PC-3 (cell line): ENCODE data around the gene KDM4C. TPM values are rescaled to one million over a fixed set of nuclear protein-coding genes. Genes with fewer than 3 reads are reported as not detected.

Source experiments
- ATAC-seq: fragments of 200-7000 bp; cut with Tn5 transposase; 2 replicates; pipeline ENCODE4 v1.9.1; 2020; ENCODE audit warnings: mild to moderate bottlenecking, moderate library complexity
- BruUV-seq: library from RNA; stranded (reverse); fragments of 400-500 nt; replicated peaks from 2 replicates; lab custom pipeline; 2021; lab: Mats Ljungman, UMichigan
- CTCF ChIA-PET: fragments of 300-600 bp; sonication (Branson Sonifier 250); formaldehyde crosslinking; loops from one replicate; lab custom pipeline; 2022; ENCODE audit warnings: antibody characterized with exemption; lab: Charles Lee
- POLR2A ChIA-PET: fragments of 300-600 bp; sonication (Branson Sonifier 250); formaldehyde crosslinking; loops from one replicate; lab custom pipeline; 2022; ENCODE audit warnings: antibody characterized with exemption; ENCODE audit not compliant: unreplicated experiment; lab: Charles Lee
- DNase-seq: peaks from one replicate; pipeline ENCODE4 v3.0.0-alpha.2; 2015
- H2AFZ ChIP-seq: fragments of 300-600 bp; sonication (generic); 2 replicates; pipeline ENCODE4 v1.6.0; 2016; ENCODE audit warnings: antibody characterized with exemption, low read length
- H3F3A ChIP-seq: fragments of 300-600 bp; sonication (generic); one replicate; pipeline ENCODE4 v1.6.0; 2017; ENCODE audit warnings: antibody characterized with exemption, low read length, control low read depth, mild to moderate bottlenecking; ENCODE audit not compliant: unreplicated experiment
- H3K27ac ChIP-seq: fragments of 300-600 bp; sonication (generic); 2 replicates; pipeline ENCODE4 v1.5.1; 2016; ENCODE audit warnings: mild to moderate bottlenecking, low read length
- H3K27me3 ChIP-seq: fragments of 300-600 bp; sonication (generic); 2 replicates; pipeline ENCODE4 v1.6.1; 2016; ENCODE audit warnings: low read length, mixed read lengths
- H3K36me3 ChIP-seq: fragments of 300-600 bp; sonication (generic); 2 replicates; pipeline ENCODE4 v1.6.1; 2016; ENCODE audit warnings: low read depth, mixed run types, low read length, mixed read lengths
- H3K4me1 ChIP-seq: fragments of 300-600 bp; sonication (generic); 2 replicates; pipeline ENCODE4 v1.5.1; 2016; ENCODE audit warnings: low read length; ENCODE audit not compliant: insufficient read depth
- H3K4me2 ChIP-seq: fragments of 300-600 bp; sonication (generic); 2 replicates; pipeline ENCODE4 v1.6.0; 2016; ENCODE audit warnings: low read length
- H3K4me3 ChIP-seq: fragments of 300-600 bp; sonication (generic); 2 replicates; pipeline ENCODE4 v1.5.1; 2016; ENCODE audit warnings: mild to moderate bottlenecking, low read length, mixed read lengths
- H3K79me2 ChIP-seq: fragments of 300-600 bp; sonication (generic); 2 replicates; pipeline ENCODE4 v1.6.1; 2017; ENCODE audit warnings: low read length, mixed read lengths
- H3K9ac ChIP-seq: fragments of 300-600 bp; sonication (generic); 2 replicates; pipeline ENCODE4 v1.6.0; 2016; ENCODE audit warnings: mild to moderate bottlenecking, low read length
- H3K9me2 ChIP-seq: fragments of 300-600 bp; sonication (generic); replicated peaks from 2 replicates; pipeline ENCODE4 v1.6.1; 2016; ENCODE audit warnings: mixed run types, low read length, mixed read lengths
- H3K9me3 ChIP-seq: fragments of 300-600 bp; sonication (generic); 2 replicates; pipeline ENCODE4 v1.6.1; 2016; ENCODE audit warnings: low read length, mixed read lengths
- H4K20me1 ChIP-seq: fragments of 300-600 bp; sonication (generic); 2 replicates; pipeline ENCODE4 v1.6.1; 2016; ENCODE audit warnings: low read length, mixed read lengths
- EZH2 ChIP-seq: fragments of 300-600 bp; sonication (generic); IDR thresholded peaks from one replicate; pipeline ENCODE4 v1.6.1; 2017; ENCODE audit warnings: antibody characterized with exemption, mild to moderate bottlenecking, low read length; ENCODE audit not compliant: unreplicated experiment
- EZH2phosphoT487 ChIP-seq: fragments of 300-600 bp; sonication (generic); IDR thresholded peaks from 2 replicates; pipeline ENCODE4 v1.6.1; 2018; ENCODE audit warnings: mild to moderate bottlenecking, antibody characterized with exemption, low read length, borderline replicate concordance
- intact Hi-C: fragments of 100-400 bp; cut with micrococcal nuclease; formaldehyde crosslinking; loops from 2 replicates; pipeline ENCODE4 v1.9.0; 2023
- total RNA-seq: library from RNA; depleted of rRNA; stranded (reverse); fragments of >200 nt; gene quantifications from 2 replicates; pipeline ENCODE4 v1.2.3, GENCODE V29; 2014
- TF ChIP-seq, protein P1 (sequence below): fragments of 300-600 bp; sonication (generic); conservative IDR thresholded peaks from 2 replicates; pipeline ENCODE4 v1.5.1; 2017; ENCODE audit warnings: antibody characterized with exemption, low read depth, mild to moderate bottlenecking, low read length

The KDM4C gene
- total RNA-seq, 1 experiment from 2014 or later = 27.0 TPM

DNA sequence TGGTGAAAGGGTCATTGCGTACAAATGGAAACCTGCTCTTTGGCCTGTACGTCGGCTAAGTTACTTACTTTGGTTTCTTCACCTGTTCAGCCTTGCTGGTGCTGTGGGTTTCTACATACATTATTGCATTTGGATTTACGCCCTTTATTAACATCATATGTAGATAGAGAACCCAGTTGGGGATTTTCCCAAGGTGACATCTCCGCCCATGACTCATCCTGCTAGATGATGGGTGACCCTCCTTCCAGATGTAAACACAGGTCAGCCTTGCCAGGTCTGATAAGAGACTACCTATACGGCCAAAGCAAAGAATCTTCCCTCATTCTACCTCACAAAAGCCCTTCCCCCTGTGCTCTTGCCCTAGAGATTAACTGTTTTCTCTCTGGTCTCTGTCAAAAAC, 360.9 kb downstream of the KDM4C start:
- H3K36me3 ChIP-seq = no peaks in the 10 kb centered on the region
- no peaks in the 10 kb centered on the region for H3K79me2 ChIP-seq
- H3K9me3 ChIP-seq = no peaks in the 10 kb centered on the region
- H3K27me3 ChIP-seq = no peaks in the 10 kb centered on the region
- H2AFZ ChIP-seq = no peak overlapping the region
- no peak overlapping the region for H3K4me3 ChIP-seq
- no peak for DNase-seq
- H4K20me1 ChIP-seq = no peaks in the 10 kb centered on the region
- no peaks in the 10 kb centered on the region for H3F3A ChIP-seq
- H3K9me2 ChIP-seq = no peaks in the 10 kb centered on the region
- no peak for TF ChIP-seq EZH2
- no peak for TF ChIP-seq EZH2phosphoT487
- TF ChIP-seq, protein P1, sequence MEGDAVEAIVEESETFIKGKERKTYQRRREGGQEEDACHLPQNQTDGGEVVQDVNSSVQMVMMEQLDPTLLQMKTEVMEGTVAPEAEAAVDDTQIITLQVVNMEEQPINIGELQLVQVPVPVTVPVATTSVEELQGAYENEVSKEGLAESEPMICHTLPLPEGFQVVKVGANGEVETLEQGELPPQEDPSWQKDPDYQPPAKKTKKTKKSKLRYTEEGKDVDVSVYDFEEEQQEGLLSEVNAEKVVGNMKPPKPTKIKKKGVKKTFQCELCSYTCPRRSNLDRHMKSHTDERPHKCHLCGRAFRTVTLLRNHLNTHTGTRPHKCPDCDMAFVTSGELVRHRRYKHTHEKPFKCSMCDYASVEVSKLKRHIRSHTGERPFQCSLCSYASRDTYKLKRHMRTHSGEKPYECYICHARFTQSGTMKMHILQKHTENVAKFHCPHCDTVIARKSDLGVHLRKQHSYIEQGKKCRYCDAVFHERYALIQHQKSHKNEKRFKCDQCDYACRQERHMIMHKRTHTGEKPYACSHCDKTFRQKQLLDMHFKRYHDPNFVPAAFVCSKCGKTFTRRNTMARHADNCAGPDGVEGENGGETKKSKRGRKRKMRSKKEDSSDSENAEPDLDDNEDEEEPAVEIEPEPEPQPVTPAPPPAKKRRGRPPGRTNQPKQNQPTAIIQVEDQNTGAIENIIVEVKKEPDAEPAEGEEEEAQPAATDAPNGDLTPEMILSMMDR = no peak
- no peak for ATAC-seq
- intact Hi-C loops = no loop called here
- POLR2A ChIA-PET = no interaction called here
- H3K4me1 ChIP-seq = peaks cover 4% of the 10 kb centered on the region
- H3K4me2 ChIP-seq = no peak overlapping the region
- CTCF ChIA-PET = no interaction called here
- H3K27ac ChIP-seq = no peak overlapping the region
- no peak overlapping the region for H3K9ac ChIP-seq
- BruUV-seq = no TSS peak

DNA sequence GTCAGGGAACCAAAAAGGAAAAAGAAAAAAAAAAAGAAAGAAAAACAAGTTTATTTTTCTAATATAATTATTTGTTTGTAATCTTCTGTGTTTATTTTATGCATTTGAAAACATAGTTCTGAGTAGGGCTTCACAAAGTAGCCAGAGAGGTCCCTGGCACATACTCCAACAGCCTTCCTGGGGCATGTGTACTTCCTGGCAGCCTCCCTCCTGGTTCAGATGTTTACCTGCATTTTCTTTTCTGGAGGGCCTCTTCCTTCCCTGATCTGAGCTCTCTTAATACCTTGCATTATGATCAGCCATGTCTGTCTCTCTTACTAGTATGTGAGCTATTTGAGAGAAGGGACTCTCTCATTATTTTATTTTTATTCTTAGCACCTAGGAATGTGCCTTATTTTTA, 361.8 kb downstream of the KDM4C start:
- no TSS peak for BruUV-seq
- Histone ChIP-seq H4K20me1 (no peaks in the 10 kb centered on the region), H3K9me2 (no peaks in the 10 kb centered on the region), H3K36me3 (no peaks in the 10 kb centered on the region), H3K27me3 (no peaks in the 10 kb centered on the region), H3K27ac (no peak overlapping the region), H3K79me2 (no peaks in the 10 kb centered on the region), H2AFZ (no peak overlapping the region), H3K4me3 (no peak overlapping the region), H3K9ac (no peak overlapping the region), H3K9me3 (no peaks in the 10 kb centered on the region), H3K4me1 (peaks cover 8% of the 10 kb centered on the region), H3F3A (no peaks in the 10 kb centered on the region), H3K4me2 (no peak overlapping the region)
- POLR2A ChIA-PET = no interaction called here
- DNase-seq = no peak
- TF ChIP-seq EZH2phosphoT487 (no peak), EZH2 (no peak)
- TF ChIP-seq, protein P1 = no peak
- ATAC-seq = no peak
- intact Hi-C loops = no loop called here
- CTCF ChIA-PET = no interaction called here

DNA sequence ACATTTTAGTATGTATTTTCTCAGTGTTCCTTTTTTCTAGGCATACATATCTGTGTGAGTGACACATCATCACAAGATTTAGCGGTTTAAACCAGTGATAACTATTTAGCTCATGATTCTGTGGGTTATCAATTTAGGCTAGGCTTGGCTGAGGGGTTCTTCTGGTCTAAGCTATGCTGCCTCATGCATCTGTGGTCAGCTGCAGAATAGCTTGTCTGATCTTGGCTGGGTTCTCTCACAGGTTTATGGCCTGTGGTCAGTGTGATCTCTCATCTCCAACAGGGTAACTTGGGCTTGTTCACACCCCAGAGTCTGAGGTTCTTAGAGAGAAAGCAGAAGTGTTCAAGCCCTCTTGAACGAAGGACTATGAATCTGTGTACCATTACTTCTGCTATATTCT, 363.3 kb downstream of the KDM4C start:
- no peaks in the 10 kb centered on the region for H3K9me2 ChIP-seq
- H3K4me2 ChIP-seq = no peak overlapping the region
- intact Hi-C loops = no loop called here
- H3K9ac ChIP-seq = no peak overlapping the region
- H2AFZ ChIP-seq = no peak overlapping the region
- TF ChIP-seq, protein P1 = no peak
- TF ChIP-seq EZH2 (no peak), EZH2phosphoT487 (no peak)
- no TSS peak for BruUV-seq
- no peaks in the 10 kb centered on the region for H3K36me3 ChIP-seq
- DNase-seq = no peak
- ChIA-PET POLR2A (no interaction called here), CTCF (no interaction called here)
- no peaks in the 10 kb centered on the region for H3K79me2 ChIP-seq
- no peaks in the 10 kb centered on the region for H3K27me3 ChIP-seq
- peaks cover 8% of the 10 kb centered on the region for H3K4me1 ChIP-seq
- no peaks in the 10 kb centered on the region for H4K20me1 ChIP-seq
- H3K9me3 ChIP-seq = no peaks in the 10 kb centered on the region
- H3K27ac ChIP-seq = no peak overlapping the region
- ATAC-seq = no peak
- no peaks in the 10 kb centered on the region for H3F3A ChIP-seq
- no peak overlapping the region for H3K4me3 ChIP-seq
